ENCODE results near the gene PGF. TPM values are rescaled to one million over a fixed set of nuclear protein-coding genes. Genes with fewer than 3 reads are reported as not detected.

The PGF gene
- total RNA-seq, 1 donor = 16.3 TPM

GRCh38 chr14:74892745-74893144 lies 62.7 kb downstream of the PGF start:
- TF ChIP-seq, protein P1, sequence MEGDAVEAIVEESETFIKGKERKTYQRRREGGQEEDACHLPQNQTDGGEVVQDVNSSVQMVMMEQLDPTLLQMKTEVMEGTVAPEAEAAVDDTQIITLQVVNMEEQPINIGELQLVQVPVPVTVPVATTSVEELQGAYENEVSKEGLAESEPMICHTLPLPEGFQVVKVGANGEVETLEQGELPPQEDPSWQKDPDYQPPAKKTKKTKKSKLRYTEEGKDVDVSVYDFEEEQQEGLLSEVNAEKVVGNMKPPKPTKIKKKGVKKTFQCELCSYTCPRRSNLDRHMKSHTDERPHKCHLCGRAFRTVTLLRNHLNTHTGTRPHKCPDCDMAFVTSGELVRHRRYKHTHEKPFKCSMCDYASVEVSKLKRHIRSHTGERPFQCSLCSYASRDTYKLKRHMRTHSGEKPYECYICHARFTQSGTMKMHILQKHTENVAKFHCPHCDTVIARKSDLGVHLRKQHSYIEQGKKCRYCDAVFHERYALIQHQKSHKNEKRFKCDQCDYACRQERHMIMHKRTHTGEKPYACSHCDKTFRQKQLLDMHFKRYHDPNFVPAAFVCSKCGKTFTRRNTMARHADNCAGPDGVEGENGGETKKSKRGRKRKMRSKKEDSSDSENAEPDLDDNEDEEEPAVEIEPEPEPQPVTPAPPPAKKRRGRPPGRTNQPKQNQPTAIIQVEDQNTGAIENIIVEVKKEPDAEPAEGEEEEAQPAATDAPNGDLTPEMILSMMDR (IDR thresholded peaks at IDR 0.05; ENCODE audit: extremely low read depth, low read depth, low read length) = no peak
- H4K20me1 ChIP-seq (ENCODE audit: insufficient read depth, low read length) = peaks cover 19% of the 10 kb centered on the region
- no peak for DNase-seq (ENCODE audit: insufficient read length, low spot score, missing footprints)
- no peak overlapping the region for H3K27ac ChIP-seq (ENCODE audit: low read depth, low read length)
- no peak overlapping the region for H2AFZ ChIP-seq (ENCODE audit: low read length)
- peaks cover 26% of the 10 kb centered on the region for H3K4me1 ChIP-seq (ENCODE audit: insufficient read depth, low read length)
- H3K4me2 ChIP-seq (ENCODE audit: insufficient read depth, low read length) = no peak overlapping the region
- no peaks in the 10 kb centered on the region for H3K27me3 ChIP-seq (ENCODE audit: insufficient read depth, low read length)
- H3K9me3 ChIP-seq (ENCODE audit: low read depth, low read length) = no peaks in the 10 kb centered on the region
- H3K36me3 ChIP-seq (ENCODE audit: insufficient read depth, low read length) = peaks cover 69% of the 10 kb centered on the region
- H3K4me3 ChIP-seq (ENCODE audit: insufficient read depth, low read length) = no peak overlapping the region
- H3K79me2 ChIP-seq (ENCODE audit: insufficient read depth, low read length) = peaks cover 53% of the 10 kb centered on the region

DNA sequence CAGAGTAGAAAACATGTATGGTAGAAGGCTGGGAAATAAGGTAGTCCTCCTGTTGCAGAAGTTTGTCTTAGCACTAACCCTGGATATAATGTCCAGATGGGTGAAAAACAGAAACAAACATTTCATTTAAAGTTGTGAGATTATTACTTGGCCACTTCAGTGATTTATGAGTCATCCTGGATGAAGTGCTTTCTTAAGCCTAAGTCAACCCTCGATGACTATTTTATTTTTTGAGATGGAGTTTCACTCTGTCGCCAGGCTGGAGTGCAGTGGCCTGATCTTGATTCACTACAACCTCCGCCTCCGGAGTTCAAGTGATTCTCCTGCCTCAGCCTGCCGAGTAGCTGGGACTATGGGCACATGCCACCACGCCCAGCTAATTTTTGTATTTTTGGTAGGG lies 63.5 kb downstream of the PGF start:
- Histone ChIP-seq H3K4me3 (ENCODE audit: insufficient read depth, low read length) (no peak overlapping the region), H3K79me2 (ENCODE audit: insufficient read depth, low read length) (peaks cover 58% of the 10 kb centered on the region)

More for the DNA sequence above, 63.5 kb downstream of the PGF start:
- no peak overlapping the region for H2AFZ ChIP-seq (ENCODE audit: low read length)
- H3K4me2 ChIP-seq (ENCODE audit: insufficient read depth, low read length) = peak overlapping the region; percentile 29
- H3K36me3 ChIP-seq (ENCODE audit: insufficient read depth, low read length) = peaks cover 67% of the 10 kb centered on the region
- peak overlapping the region; percentile 55 for H3K27ac ChIP-seq (ENCODE audit: low read depth, low read length)
- TF ChIP-seq, protein P1 (IDR thresholded peaks at IDR 0.05; ENCODE audit: extremely low read depth, low read depth, low read length) = no peak
- H3K9me3 ChIP-seq (ENCODE audit: low read depth, low read length) = no peaks in the 10 kb centered on the region
- no peaks in the 10 kb centered on the region for H3K27me3 ChIP-seq (ENCODE audit: insufficient read depth, low read length)
- H4K20me1 ChIP-seq (ENCODE audit: insufficient read depth, low read length) = peaks cover 24% of the 10 kb centered on the region
- H3K4me1 ChIP-seq (ENCODE audit: insufficient read depth, low read length) = peaks cover 29% of the 10 kb centered on the region
- peak; percentile 35 for DNase-seq (ENCODE audit: insufficient read length, low spot score, missing footprints)

Other genes starting within 250 kb of the PGF start
- 27.9 and 29.2 TPM in 2 replicates for gene AREL1, start 242.5 kb downstream of the PGF start, total RNA-seq
- gene FCF1, start 242.5 kb downstream of the PGF start, total RNA-seq = 33.3 and 35.1 TPM in 2 replicates
- 39.8 and 41.5 TPM in 2 replicates for gene YLPM1, start 192.3 kb downstream of the PGF start, total RNA-seq
- gene PROX2, start 79.5 kb downstream of the PGF start, total RNA-seq = not detected in 2 replicates
- gene DLST, start 73.7 kb downstream of the PGF start, total RNA-seq = 69.8 and 72.5 TPM in 2 replicates
- gene RPS6KL1, start 32.3 kb downstream of the PGF start, total RNA-seq = 0.29 and 0.36 TPM in 2 replicates
- gene EIF2B2, start 47.3 kb upstream of the PGF start, total RNA-seq = 30.4 and 39.4 TPM in 2 replicates
- gene MLH3, start 95.9 kb upstream of the PGF start, total RNA-seq = 36.8 and 40.5 TPM in 2 replicates
- 4.7 and 6.5 TPM in 2 replicates for gene ACYP1, start 108.4 kb upstream of the PGF start, total RNA-seq
- 1.1 and 1.2 TPM in 2 replicates for gene ZC2HC1C, start 114.0 kb upstream of the PGF start, total RNA-seq
- gene NEK9, start 171.5 kb upstream of the PGF start, total RNA-seq = 42.7 and 44.5 TPM in 2 replicates
- gene TMED10, start 221.0 kb upstream of the PGF start, total RNA-seq = 306 and 314 TPM in 2 replicates